K562 (cell line): ENCODE data around the gene COL15A1. TPM values are rescaled to one million over a fixed set of nuclear protein-coding genes. Genes with fewer than 3 reads are reported as not detected.

ENCODE experiments used
- ADNP ChIP-seq: fragments of 200-800 bp; sonication (Bioruptor generic); IDR thresholded peaks from 2 replicates; pipeline ENCODE4 v1.6.1; 2016; ENCODE audit warnings: missing genetic modification characterization, missing compliant biosample characterization
- ARID3B ChIP-seq: fragments of 250-450 bp; sonication (Bioruptor Pico); IDR thresholded peaks from 2 replicates; pipeline ENCODE4 v1.4.0; 2020; ENCODE audit warnings: borderline replicate concordance
- BRF1 ChIP-seq: IDR thresholded peaks from 3 replicates; pipeline ENCODE4 v1.6.1; 2011; ENCODE audit warnings: borderline replicate concordance, mild to moderate bottlenecking; ENCODE audit not compliant: insufficient read length; ENCODE audit errors: extremely low read depth
- CUX1 ChIP-seq: fragments of 200-800 bp; sonication (Bioruptor generic); IDR thresholded peaks from 2 replicates; pipeline ENCODE4 v1.6.1; 2016; ENCODE audit warnings: missing genetic modification characterization, missing compliant biosample characterization
- JUND ChIP-seq, 2 experiments: IDR thresholded peaks; 2 replicates in 1 of 2; 3 replicates in 1 of 2; pipeline ENCODE4 v1.6.1; 2011; ENCODE audit warnings: borderline replicate concordance in 2 of 2, low read depth in 2 of 2, low read length in 2 of 2, improper control_type of control experiment in 1 of 2, missing biosample characterization in 1 of 2, missing genetic modification characterization in 1 of 2, missing genetic modification reagents in 1 of 2
- KDM2B ChIP-seq: fragments of 250-450 bp; sonication (Bioruptor Pico); IDR thresholded peaks from 2 replicates; pipeline ENCODE4 v1.8.0; 2021; ENCODE audit warnings: mild to moderate bottlenecking, moderate library complexity
- KHSRP ChIP-seq: fragments of 450-650 bp; IDR thresholded peaks from 2 replicates; pipeline ENCODE4 v1.6.1; 2017
- LEF1 ChIP-seq: fragments of 450-650 bp; IDR thresholded peaks from 2 replicates; pipeline ENCODE4 v1.6.1; 2016; ENCODE audit warnings: mild to moderate bottlenecking
- RHOXF2B ChIP-seq: fragments of 250-450 bp; sonication (Bioruptor Pico); conservative IDR thresholded peaks from 2 replicates; pipeline ENCODE4 v1.5.1; 2021
- RNF2 ChIP-seq: sonication (generic); IDR thresholded peaks from 2 replicates; pipeline ENCODE4 v1.6.1; 2016
- VEZF1 ChIP-seq: fragments of 200-800 bp; sonication (Bioruptor generic); IDR thresholded peaks from 2 replicates; pipeline ENCODE4 v1.6.1; 2017; ENCODE audit warnings: missing genetic modification characterization, missing compliant biosample characterization
- ZBTB34 ChIP-seq: fragments of 250-450 bp; sonication (Bioruptor Pico); IDR thresholded peaks from 2 replicates; pipeline ENCODE4 v1.8.0; 2021; ENCODE audit warnings: mild to moderate bottlenecking, moderate library complexity
- ZNF224 ChIP-seq: sonication (generic); formaldehyde crosslinking; IDR thresholded peaks from 2 replicates; pipeline ENCODE4 v1.8.0; 2022; ENCODE audit warnings: mild to moderate bottlenecking, missing genetic modification reagents
- ZNF551 ChIP-seq: fragments of 250-450 bp; sonication (Bioruptor Pico); IDR thresholded peaks from 2 replicates; pipeline ENCODE4 v1.5.0; 2021; ENCODE audit warnings: mild to moderate bottlenecking, moderate library complexity
- ZNF57 ChIP-seq: fragments of 450-650 bp; formaldehyde crosslinking; IDR thresholded peaks from 2 replicates; pipeline ENCODE4 v1.4.0; 2020; ENCODE audit warnings: mild to moderate bottlenecking, moderate library complexity
- ZNF830 ChIP-seq: fragments of 250-450 bp; sonication (Bioruptor Pico); IDR thresholded peaks from 2 replicates; pipeline ENCODE4 v1.5.0; 2021; ENCODE audit warnings: mild to moderate bottlenecking
- polyA plus RNA-seq, 8 experiments: library from polyadenylated mRNA; depleted of rRNA in 4 of 8; stranded (reverse) in 5 of 8; unstranded in 3 of 8; fragments of >200 nt; fragmentation: Nextera tagmentation in 2 of 8; fragmentation: Illumina TruSeq in 1 of 8; extraction: Ambion mirVana in 2 of 8; extraction: Trizol in 1 of 8; gene quantifications; 2 replicates each; pipeline versions ENCODE4 v1.2.1 to v1.2.3, GENCODE V29; 2011 to 2014; ENCODE audit warnings: inconsistent platforms in 1 of 8, missing spikeins in 1 of 8
- total RNA-seq, 7 experiments: library from RNA; depleted of rRNA in 6 of 7; stranded (reverse); fragments of >200 nt in 6 of 7; fragmentation: Illumina TruSeq in 2 of 7; extraction: Trizol in 2 of 7; gene quantifications; 2 replicates each; pipeline versions ENCODE4 v1.2.1 to v1.2.3, GENCODE V29; 2011 to 2021; ENCODE audit warnings: low replicate concordance in 1 of 7

The COL15A1 gene
- total and polyA plus RNA-seq, 9 of the 15 experiments (the other 6 are each of a cell fraction or from before 2014, with no cell fraction given), result 0.46 to 5.1 (median 2.6) TPM

GRCh38 chr9:98931600-98932389 lies 11.9 kb upstream of the COL15A1 start (continued):
- TF ChIP-seq ZBTB34 (CRISPR knock-in tag) (no peak), ZNF57 (CRISPR knock-in tag) (no peak), JUND (IDR thresholded peaks at IDR 0.05; ENCODE audit: borderline replicate concordance, low read depth, low read length) (peak; percentile 50; the same call in 1 of the 2 replicates), JUND (tag; IDR thresholded peaks at IDR 0.05; ENCODE audit: borderline replicate concordance, low read depth, low read length) (peak; percentile 37; the same call in 1 of the 3 replicates), ZNF224 (CRISPR knock-in tag) (no peak), KHSRP (0 out of 2 replicates have a peak, but pooled peaks have one; percentile 49), RHOXF2B (CRISPR knock-in tag) (no peak), RNF2 (peak; percentile 54; the same call in 1 of the 2 replicates), KDM2B (CRISPR knock-in tag) (no peak), ZNF830 (no peak), ZNF551 (CRISPR knock-in tag) (no peak), ADNP (tag) (no peak; the same call in 1 of the 2 replicates), LEF1 (peak; percentile 87), ARID3B (CRISPR knock-in tag) (no peak), CUX1 (no peak), VEZF1 (CRISPR knock-in tag) (peak; percentile 66), BRF1 (no peak)
